H1 (cell line): Measurements from ENCODE around the gene RAB43. TPM values are rescaled to one million over a fixed set of nuclear protein-coding genes. Genes with fewer than 3 reads are reported as not detected.

Experiments
- ATF3 ChIP-seq: IDR thresholded peaks from 2 replicates; pipeline ENCODE4 v1.6.1; 2011; ENCODE audit warnings: low read depth, mild to moderate bottlenecking, low read length; ENCODE audit not compliant: insufficient read depth
- CREB1 ChIP-seq: IDR thresholded peaks from 2 replicates; pipeline ENCODE4 v1.6.1; 2012; ENCODE audit warnings: inconsistent platforms
- FOSL1 ChIP-seq: IDR thresholded peaks from 2 replicates; pipeline ENCODE4 v1.6.1; 2011; ENCODE audit warnings: mild to moderate bottlenecking, low read depth, low read length, moderate library complexity; ENCODE audit not compliant: insufficient read depth
- GABPA ChIP-seq: IDR thresholded peaks from 2 replicates; pipeline ENCODE4 v1.6.1; 2011; ENCODE audit warnings: mild to moderate bottlenecking, low read length, moderate library complexity, borderline replicate concordance; ENCODE audit not compliant: insufficient read depth
- KDM1A ChIP-seq: fragments of 200-600, 300-600 bp; sonication (generic); IDR thresholded peaks from 2 replicates; pipeline ENCODE4 v1.7.1; 2016; ENCODE audit warnings: mild to moderate bottlenecking, low read length, borderline replicate concordance
- KDM5A ChIP-seq: fragments of 200-600 bp; IDR thresholded peaks from 2 replicates; pipeline ENCODE4 v1.7.1; 2012; ENCODE audit warnings: mild to moderate bottlenecking, low read length, inconsistent platforms, mixed read lengths
- SP1 ChIP-seq: IDR thresholded peaks from 2 replicates; pipeline ENCODE4 v1.6.1; 2011; ENCODE audit warnings: low read depth, low read length
- SP2 ChIP-seq: IDR thresholded peaks from 2 replicates; pipeline ENCODE4 v1.6.1; 2012; ENCODE audit warnings: mild to moderate bottlenecking, low read length, inconsistent platforms
- SUZ12 ChIP-seq: fragments of 200-600 bp; sonication (generic); IDR thresholded peaks from 2 replicates; pipeline ENCODE4 v1.6.1; 2012; ENCODE audit warnings: mild to moderate bottlenecking, inconsistent platforms, low read length, moderate library complexity, mixed read lengths
- TAF7 ChIP-seq: optimal IDR thresholded peaks from 2 replicates; pipeline ENCODE3; 2011; ENCODE audit warnings: low read depth, mild to moderate bottlenecking, inconsistent platforms, low read length, moderate library complexity, borderline replicate concordance
- polyA plus RNA-seq, 7 experiments: library from polyadenylated mRNA; depleted of rRNA in 3 of 7; stranded (reverse) in 5 of 7; unstranded in 2 of 7; fragments of >200 nt in 5 of 7; fragments of 200-250 nt in 2 of 7; gene quantifications; 1 replicate in 5 of 7; 2 replicates in 1 of 7; 4 replicates in 1 of 7; pipeline versions ENCODE4 v1.2.1 to v1.2.3, GENCODE V29; 2011 to 2013; ENCODE audit warnings: missing spikeins in 2 of 7, mixed read lengths in 2 of 7
- total RNA-seq: library from RNA; stranded (reverse); fragmentation: NEBNext Ultra II Directional; extraction: Animal tissue kit (Norgen Biotek cat#: 25700); gene quantifications from 2 replicates; pipeline ENCODE4 v1.2.1, GENCODE V29; 2021
- TF ChIP-seq, protein P1 (sequence below): fragments of 300-600 bp; sonication (generic); IDR thresholded peaks from 2 replicates; pipeline ENCODE4 v1.7.1; 2012; ENCODE audit warnings: low read length, moderate library complexity, mild to moderate bottlenecking, inconsistent platforms; ENCODE audit not compliant: insufficient replicate concordance

Gene RAB43
- total and polyA plus RNA-seq, 2 of the 8 experiments (the other 6 are each of a cell fraction or from before 2014, with no cell fraction given) = 13.1 to 19.4 TPM

GRCh38 chr3:129063841-129064482 is 57.6 kb downstream of the RAB43 start (continued):
- TF ChIP-seq, protein P1, sequence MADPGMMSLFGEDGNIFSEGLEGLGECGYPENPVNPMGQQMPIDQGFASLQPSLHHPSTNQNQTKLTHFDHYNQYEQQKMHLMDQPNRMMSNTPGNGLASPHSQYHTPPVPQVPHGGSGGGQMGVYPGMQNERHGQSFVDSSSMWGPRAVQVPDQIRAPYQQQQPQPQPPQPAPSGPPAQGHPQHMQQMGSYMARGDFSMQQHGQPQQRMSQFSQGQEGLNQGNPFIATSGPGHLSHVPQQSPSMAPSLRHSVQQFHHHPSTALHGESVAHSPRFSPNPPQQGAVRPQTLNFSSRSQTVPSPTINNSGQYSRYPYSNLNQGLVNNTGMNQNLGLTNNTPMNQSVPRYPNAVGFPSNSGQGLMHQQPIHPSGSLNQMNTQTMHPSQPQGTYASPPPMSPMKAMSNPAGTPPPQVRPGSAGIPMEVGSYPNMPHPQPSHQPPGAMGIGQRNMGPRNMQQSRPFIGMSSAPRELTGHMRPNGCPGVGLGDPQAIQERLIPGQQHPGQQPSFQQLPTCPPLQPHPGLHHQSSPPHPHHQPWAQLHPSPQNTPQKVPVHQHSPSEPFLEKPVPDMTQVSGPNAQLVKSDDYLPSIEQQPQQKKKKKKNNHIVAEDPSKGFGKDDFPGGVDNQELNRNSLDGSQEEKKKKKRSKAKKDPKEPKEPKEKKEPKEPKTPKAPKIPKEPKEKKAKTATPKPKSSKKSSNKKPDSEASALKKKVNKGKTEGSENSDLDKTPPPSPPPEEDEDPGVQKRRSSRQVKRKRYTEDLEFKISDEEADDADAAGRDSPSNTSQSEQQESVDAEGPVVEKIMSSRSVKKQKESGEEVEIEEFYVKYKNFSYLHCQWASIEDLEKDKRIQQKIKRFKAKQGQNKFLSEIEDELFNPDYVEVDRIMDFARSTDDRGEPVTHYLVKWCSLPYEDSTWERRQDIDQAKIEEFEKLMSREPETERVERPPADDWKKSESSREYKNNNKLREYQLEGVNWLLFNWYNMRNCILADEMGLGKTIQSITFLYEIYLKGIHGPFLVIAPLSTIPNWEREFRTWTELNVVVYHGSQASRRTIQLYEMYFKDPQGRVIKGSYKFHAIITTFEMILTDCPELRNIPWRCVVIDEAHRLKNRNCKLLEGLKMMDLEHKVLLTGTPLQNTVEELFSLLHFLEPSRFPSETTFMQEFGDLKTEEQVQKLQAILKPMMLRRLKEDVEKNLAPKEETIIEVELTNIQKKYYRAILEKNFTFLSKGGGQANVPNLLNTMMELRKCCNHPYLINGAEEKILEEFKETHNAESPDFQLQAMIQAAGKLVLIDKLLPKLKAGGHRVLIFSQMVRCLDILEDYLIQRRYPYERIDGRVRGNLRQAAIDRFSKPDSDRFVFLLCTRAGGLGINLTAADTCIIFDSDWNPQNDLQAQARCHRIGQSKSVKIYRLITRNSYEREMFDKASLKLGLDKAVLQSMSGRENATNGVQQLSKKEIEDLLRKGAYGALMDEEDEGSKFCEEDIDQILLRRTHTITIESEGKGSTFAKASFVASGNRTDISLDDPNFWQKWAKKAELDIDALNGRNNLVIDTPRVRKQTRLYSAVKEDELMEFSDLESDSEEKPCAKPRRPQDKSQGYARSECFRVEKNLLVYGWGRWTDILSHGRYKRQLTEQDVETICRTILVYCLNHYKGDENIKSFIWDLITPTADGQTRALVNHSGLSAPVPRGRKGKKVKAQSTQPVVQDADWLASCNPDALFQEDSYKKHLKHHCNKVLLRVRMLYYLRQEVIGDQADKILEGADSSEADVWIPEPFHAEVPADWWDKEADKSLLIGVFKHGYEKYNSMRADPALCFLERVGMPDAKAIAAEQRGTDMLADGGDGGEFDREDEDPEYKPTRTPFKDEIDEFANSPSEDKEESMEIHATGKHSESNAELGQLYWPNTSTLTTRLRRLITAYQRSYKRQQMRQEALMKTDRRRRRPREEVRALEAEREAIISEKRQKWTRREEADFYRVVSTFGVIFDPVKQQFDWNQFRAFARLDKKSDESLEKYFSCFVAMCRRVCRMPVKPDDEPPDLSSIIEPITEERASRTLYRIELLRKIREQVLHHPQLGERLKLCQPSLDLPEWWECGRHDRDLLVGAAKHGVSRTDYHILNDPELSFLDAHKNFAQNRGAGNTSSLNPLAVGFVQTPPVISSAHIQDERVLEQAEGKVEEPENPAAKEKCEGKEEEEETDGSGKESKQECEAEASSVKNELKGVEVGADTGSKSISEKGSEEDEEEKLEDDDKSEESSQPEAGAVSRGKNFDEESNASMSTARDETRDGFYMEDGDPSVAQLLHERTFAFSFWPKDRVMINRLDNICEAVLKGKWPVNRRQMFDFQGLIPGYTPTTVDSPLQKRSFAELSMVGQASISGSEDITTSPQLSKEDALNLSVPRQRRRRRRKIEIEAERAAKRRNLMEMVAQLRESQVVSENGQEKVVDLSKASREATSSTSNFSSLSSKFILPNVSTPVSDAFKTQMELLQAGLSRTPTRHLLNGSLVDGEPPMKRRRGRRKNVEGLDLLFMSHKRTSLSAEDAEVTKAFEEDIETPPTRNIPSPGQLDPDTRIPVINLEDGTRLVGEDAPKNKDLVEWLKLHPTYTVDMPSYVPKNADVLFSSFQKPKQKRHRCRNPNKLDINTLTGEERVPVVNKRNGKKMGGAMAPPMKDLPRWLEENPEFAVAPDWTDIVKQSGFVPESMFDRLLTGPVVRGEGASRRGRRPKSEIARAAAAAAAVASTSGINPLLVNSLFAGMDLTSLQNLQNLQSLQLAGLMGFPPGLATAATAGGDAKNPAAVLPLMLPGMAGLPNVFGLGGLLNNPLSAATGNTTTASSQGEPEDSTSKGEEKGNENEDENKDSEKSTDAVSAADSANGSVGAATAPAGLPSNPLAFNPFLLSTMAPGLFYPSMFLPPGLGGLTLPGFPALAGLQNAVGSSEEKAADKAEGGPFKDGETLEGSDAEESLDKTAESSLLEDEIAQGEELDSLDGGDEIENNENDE = no peak
- TF ChIP-seq ATF3 (no peak), SUZ12 (no peak), FOSL1 (no peak), TAF7 (no peak), SP1 (no peak), KDM1A (no peak), SP2 (no peak), KDM5A (no peak), GABPA (no peak), CREB1 (no peak)
